Osteoblast (primary cell): Measurements from ENCODE around the gene MTCL1. TPM values are rescaled to one million over a fixed set of nuclear protein-coding genes. Genes with fewer than 3 reads are reported as not detected.

ENCODE experiments used
- DNase-seq: peaks from one replicate; pipeline ENCODE4 v3.0.0; 2011; ENCODE audit warnings: low spot score, mixed read lengths; ENCODE audit not compliant: insufficient read length; ENCODE audit errors: missing footprints
- H2AFZ ChIP-seq: 2 replicates; pipeline ENCODE4 v1.6.0; 2011; ENCODE audit warnings: mild to moderate bottlenecking, low read length
- H3K27ac ChIP-seq: 2 replicates; pipeline ENCODE4 v1.5.1; 2011; ENCODE audit warnings: mild to moderate bottlenecking, low read depth, low read length, moderate library complexity
- H3K27me3 ChIP-seq: 2 replicates; pipeline ENCODE4 v1.6.0; 2012; ENCODE audit warnings: mild to moderate bottlenecking, control low read depth, inconsistent platforms, low read length, moderate library complexity; ENCODE audit not compliant: insufficient read depth
- H3K36me3 ChIP-seq: 2 replicates; pipeline ENCODE4 v1.5.1; 2011; ENCODE audit warnings: mild to moderate bottlenecking, low read length, control low read depth, moderate library complexity; ENCODE audit not compliant: insufficient read depth
- H3K4me1 ChIP-seq: 2 replicates; pipeline ENCODE4 v1.5.1; 2011; ENCODE audit warnings: mild to moderate bottlenecking, low read length, control low read depth, moderate library complexity; ENCODE audit not compliant: insufficient read depth
- H3K4me2 ChIP-seq: 2 replicates; pipeline ENCODE4 v1.6.0; 2011; ENCODE audit warnings: mild to moderate bottlenecking, low read length; ENCODE audit not compliant: insufficient read depth
- H3K4me3 ChIP-seq: fragments of 200-600 bp; sonication (generic); 3 replicates; pipeline ENCODE4 v1.5.1; 2012; ENCODE audit warnings: mild to moderate bottlenecking, low read length, inconsistent platforms; ENCODE audit not compliant: insufficient read depth
- H3K79me2 ChIP-seq: 2 replicates; pipeline ENCODE4 v1.6.0; 2012; ENCODE audit warnings: mild to moderate bottlenecking, low read length, control low read depth, inconsistent platforms; ENCODE audit not compliant: insufficient read depth
- H3K9me3 ChIP-seq: 2 replicates; pipeline ENCODE4 v1.5.1; 2011; ENCODE audit warnings: low read depth, low read length, control low read depth
- H4K20me1 ChIP-seq: 2 replicates; pipeline ENCODE4 v1.6.0; 2012; ENCODE audit warnings: mild to moderate bottlenecking, low read length, control low read depth; ENCODE audit not compliant: insufficient read depth
- total RNA-seq: library from RNA; depleted of rRNA; stranded (reverse); fragments of >200 nt; gene quantifications from 2 replicates; pipeline ENCODE4 v1.2.3, GENCODE V29; 2012
- TF ChIP-seq, protein P1 (sequence below): IDR thresholded peaks from 2 replicates; pipeline ENCODE4 v1.5.1; 2011; ENCODE audit warnings: mild to moderate bottlenecking, low read depth, low read length, moderate library complexity; ENCODE audit errors: extremely low read depth

MTCL1 gene
- total RNA-seq, 1 donor: 38.0 TPM

DNA sequence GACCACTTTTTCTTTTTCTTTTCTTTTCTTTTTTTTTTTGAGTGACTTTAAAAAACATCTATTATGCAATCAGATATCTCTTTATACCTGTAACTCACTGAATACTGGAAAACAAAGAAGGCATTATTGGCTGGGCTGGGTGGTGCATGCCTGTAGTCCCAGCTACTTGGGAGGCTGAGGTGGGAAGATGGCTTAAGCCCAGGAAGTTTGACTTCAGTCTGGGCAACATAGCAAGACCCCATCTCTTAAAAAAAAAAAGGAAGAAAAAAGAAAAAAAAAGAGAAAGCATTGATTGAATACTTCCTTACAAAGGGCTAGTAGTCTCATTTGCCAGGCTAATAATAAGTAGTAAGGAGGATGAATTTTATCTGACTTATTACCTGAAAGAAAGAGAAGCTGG lies 2.7 kb upstream of the MTCL1 start:
- Histone ChIP-seq H3K79me2 (peaks cover 17% of the 10 kb centered on the region), H3K36me3 (no peaks in the 10 kb centered on the region), H3K4me2 (no peak overlapping the region), H3K27me3 (no peaks in the 10 kb centered on the region), H3K4me1 (peaks cover 24% of the 10 kb centered on the region), H4K20me1 (peaks cover 13% of the 10 kb centered on the region), H2AFZ (no peak overlapping the region), H3K27ac (no peak overlapping the region), H3K4me3 (no peak overlapping the region), H3K9me3 (no peaks in the 10 kb centered on the region)
- TF ChIP-seq, protein P1, sequence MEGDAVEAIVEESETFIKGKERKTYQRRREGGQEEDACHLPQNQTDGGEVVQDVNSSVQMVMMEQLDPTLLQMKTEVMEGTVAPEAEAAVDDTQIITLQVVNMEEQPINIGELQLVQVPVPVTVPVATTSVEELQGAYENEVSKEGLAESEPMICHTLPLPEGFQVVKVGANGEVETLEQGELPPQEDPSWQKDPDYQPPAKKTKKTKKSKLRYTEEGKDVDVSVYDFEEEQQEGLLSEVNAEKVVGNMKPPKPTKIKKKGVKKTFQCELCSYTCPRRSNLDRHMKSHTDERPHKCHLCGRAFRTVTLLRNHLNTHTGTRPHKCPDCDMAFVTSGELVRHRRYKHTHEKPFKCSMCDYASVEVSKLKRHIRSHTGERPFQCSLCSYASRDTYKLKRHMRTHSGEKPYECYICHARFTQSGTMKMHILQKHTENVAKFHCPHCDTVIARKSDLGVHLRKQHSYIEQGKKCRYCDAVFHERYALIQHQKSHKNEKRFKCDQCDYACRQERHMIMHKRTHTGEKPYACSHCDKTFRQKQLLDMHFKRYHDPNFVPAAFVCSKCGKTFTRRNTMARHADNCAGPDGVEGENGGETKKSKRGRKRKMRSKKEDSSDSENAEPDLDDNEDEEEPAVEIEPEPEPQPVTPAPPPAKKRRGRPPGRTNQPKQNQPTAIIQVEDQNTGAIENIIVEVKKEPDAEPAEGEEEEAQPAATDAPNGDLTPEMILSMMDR: no peak
- no peak for DNase-seq

DNA sequence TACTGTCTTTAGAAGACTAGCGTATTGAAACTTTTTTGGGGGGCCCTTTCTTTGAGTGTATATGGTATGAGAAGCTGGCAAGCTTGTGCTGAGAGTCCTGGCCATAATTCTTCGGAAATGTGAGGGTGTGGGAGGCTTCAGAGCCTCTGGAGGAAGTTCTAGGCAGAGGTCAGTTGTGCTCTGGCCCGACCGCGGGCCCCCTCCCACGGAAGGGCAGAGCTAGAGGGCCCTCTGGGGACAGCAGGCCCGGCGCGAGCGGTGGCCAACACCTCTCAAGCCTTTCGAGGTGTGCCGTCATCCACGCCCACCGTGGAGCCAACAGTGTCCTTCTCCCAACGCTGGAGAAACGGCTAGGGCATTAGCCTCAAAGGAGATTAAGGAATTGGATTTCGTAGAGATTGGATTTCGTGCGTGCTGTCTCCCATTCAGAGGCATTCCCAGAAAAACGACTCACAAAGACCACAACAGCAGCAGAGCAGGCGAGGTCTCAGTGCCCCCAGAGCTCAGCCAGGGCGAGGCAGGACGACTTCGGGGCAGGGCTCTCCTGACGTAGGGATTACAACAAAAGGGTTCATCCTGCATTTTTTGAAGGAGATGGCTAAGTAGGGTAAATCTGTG lies 2.2 kb upstream of the MTCL1 start:
- H3K36me3 ChIP-seq: peaks cover under 1% of the 10 kb centered on the region
- H3K4me3 ChIP-seq: no peak overlapping the region
- peak overlapping the region; percentile 41 for H2AFZ ChIP-seq
- H4K20me1 ChIP-seq: peaks cover 18% of the 10 kb centered on the region
- TF ChIP-seq, protein P1: no peak
- no peaks in the 10 kb centered on the region for H3K9me3 ChIP-seq
- H3K79me2 ChIP-seq: peaks cover 22% of the 10 kb centered on the region
- no peaks in the 10 kb centered on the region for H3K27me3 ChIP-seq
- H3K27ac ChIP-seq: no peak overlapping the region
- DNase-seq: peak; percentile 68
- H3K4me2 ChIP-seq: no peak overlapping the region
- peaks cover 24% of the 10 kb centered on the region for H3K4me1 ChIP-seq

DNA sequence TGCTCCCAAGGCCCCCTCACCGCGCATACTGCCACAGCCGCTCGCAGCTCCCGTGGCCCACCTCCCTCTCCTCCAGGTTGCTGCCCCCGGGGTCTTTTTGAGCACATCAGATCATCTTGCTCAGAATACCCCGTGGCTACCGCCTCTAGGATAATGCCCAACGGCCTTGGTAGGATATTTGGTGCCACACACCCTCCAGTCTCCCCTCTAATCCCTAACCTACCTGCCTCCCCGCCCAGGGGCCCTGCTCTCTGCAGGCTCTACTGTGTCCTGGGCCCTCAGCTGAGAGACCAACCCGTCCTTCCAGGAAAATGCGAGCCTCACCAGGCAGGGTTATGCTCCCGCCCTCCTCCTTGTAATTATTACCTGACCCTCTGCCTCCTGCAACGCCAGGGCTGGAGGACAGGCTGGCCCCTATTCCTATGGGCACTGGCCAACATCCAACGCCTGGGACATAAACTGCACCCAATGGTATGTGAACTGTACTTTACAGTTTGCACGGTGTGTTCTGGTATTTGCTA lies 1.5 kb upstream of the MTCL1 start:
- Histone ChIP-seq H3K4me1 (peaks cover 24% of the 10 kb centered on the region), H3K4me2 (peak overlapping the region; percentile 91), H3K9me3 (no peaks in the 10 kb centered on the region), H3K27ac (peak overlapping the region; percentile 68), H3K27me3 (no peaks in the 10 kb centered on the region), H3K79me2 (peaks cover 29% of the 10 kb centered on the region), H3K36me3 (peaks cover 5% of the 10 kb centered on the region), H2AFZ (peak overlapping the region; percentile 94), H4K20me1 (peaks cover 23% of the 10 kb centered on the region), H3K4me3 (peak overlapping the region; percentile 78)
- TF ChIP-seq, protein P1: no peak
- DNase-seq: no peak

DNA sequence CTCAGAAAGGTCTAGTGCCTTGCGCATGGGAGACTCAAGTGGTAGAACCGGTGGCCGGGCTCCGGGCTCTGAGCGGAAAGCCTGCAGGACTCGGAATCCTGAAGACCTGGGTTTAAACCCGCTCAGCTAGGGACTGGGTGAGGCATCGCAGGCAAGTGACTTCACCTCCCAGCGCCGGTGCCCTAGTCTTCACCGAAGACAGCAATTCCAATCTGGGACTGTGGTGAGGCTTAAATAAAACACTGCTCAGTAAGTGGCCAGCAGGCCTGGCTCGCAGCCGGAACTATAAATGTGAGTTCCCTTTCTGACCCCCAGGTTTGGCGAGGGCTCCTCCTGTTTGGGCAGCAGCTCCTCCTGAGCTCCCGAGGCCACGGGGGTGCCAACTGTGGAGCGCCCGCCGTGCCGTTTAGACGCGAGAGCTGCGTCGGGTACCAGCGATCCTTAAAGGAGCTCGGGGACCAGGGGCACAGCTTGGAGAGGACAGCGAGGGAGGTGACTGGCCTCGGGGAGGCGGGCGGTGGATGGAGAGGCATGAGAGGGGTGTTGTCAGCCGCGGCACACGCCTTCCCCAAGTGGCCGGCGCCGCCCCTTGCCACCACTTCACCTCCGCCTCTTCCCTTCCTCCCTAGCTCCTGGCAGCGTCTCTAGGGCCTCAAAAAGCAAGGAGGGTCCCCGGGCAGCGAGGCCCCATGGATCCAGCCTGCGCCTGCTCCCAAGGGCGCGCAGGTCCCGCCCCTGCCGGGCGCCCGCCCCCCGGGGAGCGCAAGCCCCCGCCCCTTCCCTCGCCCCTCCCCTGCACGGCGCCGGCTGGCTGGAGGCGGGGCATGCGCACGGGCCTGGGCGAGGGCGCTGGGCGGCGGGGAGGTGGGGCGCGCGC lies 757 bp upstream of the MTCL1 start:
- no peaks in the 10 kb centered on the region for H3K27me3 ChIP-seq
- peak; percentile 100 for DNase-seq
- H3K4me3 ChIP-seq: peak overlapping the region; percentile 78
- H3K27ac ChIP-seq: peak overlapping the region; percentile 68
- H3K4me2 ChIP-seq: peak overlapping the region; percentile 91
- H3K4me1 ChIP-seq: peaks cover 24% of the 10 kb centered on the region
- H3K36me3 ChIP-seq: peaks cover 5% of the 10 kb centered on the region
- H3K79me2 ChIP-seq: peaks cover 36% of the 10 kb centered on the region
- TF ChIP-seq, protein P1: no peak
- H3K9me3 ChIP-seq: no peaks in the 10 kb centered on the region
- H4K20me1 ChIP-seq: peaks cover 28% of the 10 kb centered on the region
- H2AFZ ChIP-seq: peak overlapping the region; percentile 94
